ENCODE measurements around the gene FAM227B.

The FAM227B gene

GRCh38 chr15:49415149-49415548, 205.5 kb downstream of the FAM227B start:
- TF ChIP-seq EGR1 (IDR thresholded peaks at IDR 0.05) (no peak), YY1 (IDR thresholded peaks at IDR 0.05; ENCODE audit: low read depth) (no peak), ZBTB7A (IDR thresholded peaks at IDR 0.05; ENCODE audit: low read depth) (no peak), RAD21 (IDR thresholded peaks at IDR 0.05; ENCODE audit: low read depth) (no peak), TCF12 (IDR thresholded peaks at IDR 0.05; ENCODE audit: low read depth) (no peak), TAF1 (IDR thresholded peaks at IDR 0.05; ENCODE audit: low read depth) (no peak), USF1 (IDR thresholded peaks at IDR 0.05) (no peak), NFIC (IDR thresholded peaks at IDR 0.05) (no peak), REST (IDR thresholded peaks at IDR 0.05; ENCODE audit: low read depth) (no peak), CREB1 (IDR thresholded peaks at IDR 0.05; ENCODE audit: low read depth) (no peak), CEBPB (IDR thresholded peaks at IDR 0.05) (no peak), MAX (IDR thresholded peaks at IDR 0.05) (no peak), FOXM1 (IDR thresholded peaks at IDR 0.05; ENCODE audit: borderline replicate concordance, low read depth) (no peak), TEAD4 (IDR thresholded peaks at IDR 0.05) (no peak), EP300 (IDR thresholded peaks at IDR 0.05; ENCODE audit: borderline replicate concordance) (no peak)

- TF ChIP-seq FOXM1 (IDR thresholded peaks at IDR 0.05; ENCODE audit: borderline replicate concordance, low read depth) = no peak
- TF ChIP-seq TCF12 (IDR thresholded peaks at IDR 0.05; ENCODE audit: low read depth) = no peak
- TF ChIP-seq RAD21 (IDR thresholded peaks at IDR 0.05; ENCODE audit: low read depth) = no peak
- TF ChIP-seq NFIC (IDR thresholded peaks at IDR 0.05) = no peak
- TF ChIP-seq CEBPB (IDR thresholded peaks at IDR 0.05) = no peak
- TF ChIP-seq CREB1 (IDR thresholded peaks at IDR 0.05; ENCODE audit: low read depth) = no peak
Observed at GRCh38 chr15:49412797-49413196, 207.8 kb downstream of the FAM227B start.

GRCh38 chr15:49410641-49411040, 210.0 kb downstream of the FAM227B start:
- TF ChIP-seq TCF12 (IDR thresholded peaks at IDR 0.05; ENCODE audit: low read depth) (no peak), ZBTB7A (IDR thresholded peaks at IDR 0.05; ENCODE audit: low read depth) (no peak)

GRCh38 chr15:49406352-49407118, 214.1 kb downstream of the FAM227B start:
- TF ChIP-seq USF1 (IDR thresholded peaks at IDR 0.05) (no peak), RAD21 (IDR thresholded peaks at IDR 0.05; ENCODE audit: low read depth) (no peak), EP300 (IDR thresholded peaks at IDR 0.05; ENCODE audit: borderline replicate concordance) (no peak), ZBTB7A (IDR thresholded peaks at IDR 0.05; ENCODE audit: low read depth) (no peak), CREB1 (IDR thresholded peaks at IDR 0.05; ENCODE audit: low read depth) (no peak)

GRCh38 chr15:49387471-49387870, 233.1 kb downstream of the FAM227B start:
- TF ChIP-seq TAF1 (IDR thresholded peaks at IDR 0.05; ENCODE audit: low read depth) (no peak), USF1 (IDR thresholded peaks at IDR 0.05) (no peak), REST (IDR thresholded peaks at IDR 0.05; ENCODE audit: low read depth) (no peak), MAX (IDR thresholded peaks at IDR 0.05) (no peak), NFIC (IDR thresholded peaks at IDR 0.05) (no peak), YY1 (IDR thresholded peaks at IDR 0.05; ENCODE audit: low read depth) (no peak), RAD21 (IDR thresholded peaks at IDR 0.05; ENCODE audit: low read depth) (no peak), TCF12 (IDR thresholded peaks at IDR 0.05; ENCODE audit: low read depth) (no peak), ZBTB7A (IDR thresholded peaks at IDR 0.05; ENCODE audit: low read depth) (no peak), CEBPB (IDR thresholded peaks at IDR 0.05) (no peak), FOXM1 (IDR thresholded peaks at IDR 0.05; ENCODE audit: borderline replicate concordance, low read depth) (no peak), TEAD4 (IDR thresholded peaks at IDR 0.05) (no peak), CREB1 (IDR thresholded peaks at IDR 0.05; ENCODE audit: low read depth) (no peak)

GRCh38 chr15:49383266-49383665, 237.4 kb downstream of the FAM227B start:
- TF ChIP-seq EGR1 (IDR thresholded peaks at IDR 0.05) (no peak), RAD21 (IDR thresholded peaks at IDR 0.05; ENCODE audit: low read depth) (no peak), FOXM1 (IDR thresholded peaks at IDR 0.05; ENCODE audit: borderline replicate concordance, low read depth) (no peak), TCF12 (IDR thresholded peaks at IDR 0.05; ENCODE audit: low read depth) (no peak), REST (IDR thresholded peaks at IDR 0.05; ENCODE audit: low read depth) (no peak), CREB1 (IDR thresholded peaks at IDR 0.05; ENCODE audit: low read depth) (no peak), CEBPB (IDR thresholded peaks at IDR 0.05) (no peak), TAF1 (IDR thresholded peaks at IDR 0.05; ENCODE audit: low read depth) (no peak), USF1 (IDR thresholded peaks at IDR 0.05) (no peak), MAX (IDR thresholded peaks at IDR 0.05) (no peak), NFIC (IDR thresholded peaks at IDR 0.05) (no peak), ZBTB7A (IDR thresholded peaks at IDR 0.05; ENCODE audit: low read depth) (no peak), YY1 (IDR thresholded peaks at IDR 0.05; ENCODE audit: low read depth) (no peak), EP300 (IDR thresholded peaks at IDR 0.05; ENCODE audit: borderline replicate concordance) (no peak), TEAD4 (IDR thresholded peaks at IDR 0.05) (no peak)
